K562 (cell line): ENCODE measurements around the gene NLK. TPM values are rescaled to one million over a fixed set of nuclear protein-coding genes. Genes with fewer than 3 reads are reported as not detected.

Experiments used
- ARID1B ChIP-seq: fragments of 450-650 bp; IDR thresholded peaks from 2 replicates; pipeline ENCODE4 v1.6.1; 2016; ENCODE audit warnings: antibody characterized with exemption, mild to moderate bottlenecking, inconsistent platforms
- ATF7 ChIP-seq: fragments of 450-650 bp; IDR thresholded peaks from 2 replicates; pipeline ENCODE4 v1.7.1; 2014; ENCODE audit warnings: mild to moderate bottlenecking, moderate library complexity
- CTBP1 ChIP-seq: fragments of 450-650 bp; IDR thresholded peaks from 2 replicates; pipeline ENCODE4 v1.6.1; 2016; ENCODE audit warnings: borderline replicate concordance
- DACH1 ChIP-seq: fragments of 450-650 bp; IDR thresholded peaks from 2 replicates; pipeline ENCODE4 v1.6.1; 2018; ENCODE audit not compliant: partially characterized antibody
- DMBX1 ChIP-seq: fragments of 250-450 bp; sonication (Bioruptor Pico); IDR thresholded peaks from 2 replicates; pipeline ENCODE4 v1.8.0; 2022; ENCODE audit warnings: inconsistent platforms, mild to moderate bottlenecking, moderate library complexity, borderline replicate concordance
- EP300 ChIP-seq: IDR thresholded peaks from 2 replicates; pipeline ENCODE4 v1.6.1; 2012; ENCODE audit warnings: low read length, improper control_type of control experiment
- KLF16 ChIP-seq: IDR thresholded peaks from 2 replicates; pipeline ENCODE4 v1.6.1; 2016; ENCODE audit warnings: antibody characterized with exemption
- LCOR ChIP-seq: sonication (generic); formaldehyde crosslinking; IDR thresholded peaks from 2 replicates; pipeline ENCODE4 v1.8.0; 2022; ENCODE audit warnings: mild to moderate bottlenecking, missing genetic modification reagents
- MITF ChIP-seq: IDR thresholded peaks from 2 replicates; pipeline ENCODE4 v1.6.1; 2014; ENCODE audit warnings: antibody characterized with exemption
- MTA1 ChIP-seq: fragments of 450-650 bp; IDR thresholded peaks from 2 replicates; pipeline ENCODE4 v1.6.1; 2017; ENCODE audit warnings: borderline replicate concordance
- NCOR1 ChIP-seq: fragments of 450-650 bp; IDR thresholded peaks from 2 replicates; pipeline ENCODE4 v1.6.1; 2016; ENCODE audit warnings: mild to moderate bottlenecking, moderate library complexity
- NFE2 ChIP-seq: IDR thresholded peaks from 2 replicates; pipeline ENCODE4 v1.6.1; 2014; ENCODE audit warnings: antibody characterized with exemption, low read depth
- PML ChIP-seq: IDR thresholded peaks from 2 replicates; pipeline ENCODE4 v1.6.1; 2012; ENCODE audit warnings: low read length, inconsistent platforms
- RCOR1 ChIP-seq, 2 experiments: IDR thresholded peaks; 2 replicates each; pipeline ENCODE4 v1.6.1; 2012; ENCODE audit warnings: low read depth in 2 of 2, low read length in 2 of 2, borderline replicate concordance in 1 of 2, improper control_type of control experiment in 1 of 2
- REST ChIP-seq, 2 experiments: fragments of 450-650 bp; formaldehyde crosslinking in 1 of 2; IDR thresholded peaks; 2 replicates each; pipeline versions ENCODE4 v1.4.0 to v1.6.1; 2014 to 2020; ENCODE audit warnings: mild to moderate bottlenecking in 2 of 2, borderline replicate concordance in 1 of 2, low read depth in 1 of 2
- SMARCB1 ChIP-seq: IDR thresholded peaks from 2 replicates; pipeline ENCODE4 v1.6.1; 2011; ENCODE audit warnings: improper control_type of control experiment, low read depth; ENCODE audit not compliant: insufficient read length
- SRF ChIP-seq, 2 experiments: fragments of 250-450, 450-650 bp in 1 of 2; sonication (Bioruptor Pico) in 1 of 2; sonication (generic) in 1 of 2; formaldehyde crosslinking; IDR thresholded peaks; 2 replicates each; pipeline versions ENCODE4 v1.5.0 to v1.5.1; 2020 to 2022; ENCODE audit warnings: mild to moderate bottlenecking in 1 of 2, missing genetic modification reagents in 1 of 2
- STAT5A ChIP-seq: IDR thresholded peaks from 2 replicates; pipeline ENCODE4 v1.6.1; 2012; ENCODE audit warnings: low read length, inconsistent platforms, borderline replicate concordance
- TCF3 ChIP-seq: sonication (generic); formaldehyde crosslinking; IDR thresholded peaks from 2 replicates; pipeline ENCODE4 v1.4.0; 2020; ENCODE audit warnings: mild to moderate bottlenecking, missing genetic modification reagents
- ZKSCAN3 ChIP-seq: fragments of 250-450 bp; sonication (Bioruptor Pico); IDR thresholded peaks from 2 replicates; pipeline ENCODE4 v1.4.0; 2020
- polyA plus RNA-seq, 8 experiments: library from polyadenylated mRNA; depleted of rRNA in 4 of 8; stranded (reverse) in 5 of 8; unstranded in 3 of 8; fragments of >200 nt; fragmentation: Nextera tagmentation in 2 of 8; fragmentation: Illumina TruSeq in 1 of 8; extraction: Ambion mirVana in 2 of 8; extraction: Trizol in 1 of 8; gene quantifications; 2 replicates each; pipeline versions ENCODE4 v1.2.1 to v1.2.3, GENCODE V29; 2011 to 2014; ENCODE audit warnings: inconsistent platforms in 1 of 8, missing spikeins in 1 of 8
- total RNA-seq, 7 experiments: library from RNA; depleted of rRNA in 6 of 7; stranded (reverse); fragments of >200 nt in 6 of 7; fragmentation: Illumina TruSeq in 2 of 7; extraction: Trizol in 2 of 7; gene quantifications; 2 replicates each; pipeline versions ENCODE4 v1.2.1 to v1.2.3, GENCODE V29; 2011 to 2021; ENCODE audit warnings: low replicate concordance in 1 of 7
- TF ChIP-seq, protein P1 (sequence below): fragments of 450-650 bp; IDR thresholded peaks from 2 replicates; pipeline ENCODE4 v1.6.1; 2016; ENCODE audit warnings: low read depth, mild to moderate bottlenecking, moderate library complexity

The NLK gene
- total and polyA plus RNA-seq, 9 of the 15 experiments (the other 6 are each of a cell fraction or from before 2014, with no cell fraction given), result 10.9 to 59.6 (median 26.7) TPM

- TF ChIP-seq EP300 (peak; percentile 88), RCOR1 (IDR thresholded peaks at IDR 0.05; ENCODE audit: borderline replicate concordance in 1 of 2, low read depth in 2 of 2, low read length in 2 of 2) (peak in 1 of 2 experiments; percentile 82; a peak in 2 of 4 replicates), SRF (CRISPR knock-in tag; IDR thresholded peaks at IDR 0.05) (peak in 1 of 2 experiments; percentile 24; a peak in 1 of 4 replicates), MTA1 (0 out of 2 replicates have a peak, but pooled peaks have one; percentile 37), MITF (0 out of 2 replicates have a peak, but pooled peaks have one; percentile 28), DACH1 (peak; percentile 85), PML (peak; percentile 79), STAT5A (peak; percentile 73), KLF16 (peak; percentile 72; the same call in 1 of the 2 replicates), NFE2 (peak; percentile 11; the same call in 1 of the 2 replicates), LCOR (CRISPR knock-in tag) (no peak), REST (IDR thresholded peaks at IDR 0.05; ENCODE audit: borderline replicate concordance) (peak; percentile 60; the same call in 1 of the 2 replicates), REST (CRISPR knock-in tag; IDR thresholded peaks at IDR 0.05; ENCODE audit: low read depth) (no peak), SMARCB1 (peak; percentile 42), NCOR1 (peak; percentile 80), DMBX1 (0 out of 2 replicates have a peak, but pooled peaks have one; percentile 44), TCF3 (peak; percentile 89), ATF7 (peak; percentile 66; the same call in 1 of the 2 replicates), ZKSCAN3 (CRISPR knock-in tag) (no peak), CTBP1 (peak; percentile 69; the same call in 1 of the 2 replicates), ARID1B (peak; percentile 96)
- TF ChIP-seq, protein P1, sequence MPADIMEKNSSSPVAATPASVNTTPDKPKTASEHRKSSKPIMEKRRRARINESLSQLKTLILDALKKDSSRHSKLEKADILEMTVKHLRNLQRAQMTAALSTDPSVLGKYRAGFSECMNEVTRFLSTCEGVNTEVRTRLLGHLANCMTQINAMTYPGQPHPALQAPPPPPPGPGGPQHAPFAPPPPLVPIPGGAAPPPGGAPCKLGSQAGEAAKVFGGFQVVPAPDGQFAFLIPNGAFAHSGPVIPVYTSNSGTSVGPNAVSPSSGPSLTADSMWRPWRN, result 0 out of 2 replicates have a peak, but pooled peaks have one; percentile 24
Measured at GRCh38 chr17:28105501-28105900, 63.0 kb downstream of the NLK start (continued).
